Suprapubic skin (tissue), 4 donors: ENCODE results near the gene CPOX. TPM values are rescaled to one million over a fixed set of nuclear protein-coding genes. Genes with fewer than 3 reads are reported as not detected.

Experiments
- DNase-seq, 2 donors: peaks; one replicate each; pipeline ENCODE4 v3.0.0-alpha.2; 2019; ENCODE audit warnings: low spot score in 2 of 2
- H3K27ac ChIP-seq: fragments of 200-600 bp; sonication (generic); one replicate; pipeline ENCODE4 v1.5.1; 2019
- H3K27me3 ChIP-seq: fragments of 200-600 bp; sonication (generic); one replicate; pipeline ENCODE4 v1.5.1; 2019
- H3K36me3 ChIP-seq: fragments of 200-600 bp; sonication (generic); one replicate; pipeline ENCODE4 v1.5.1; 2019
- H3K4me1 ChIP-seq: fragments of 200-600 bp; sonication (generic); one replicate; pipeline ENCODE4 v1.5.1; 2019
- H3K4me3 ChIP-seq: fragments of 200-600 bp; sonication (generic); one replicate; pipeline ENCODE4 v1.5.1; 2019; ENCODE audit warnings: mild to moderate bottlenecking
- H3K9me3 ChIP-seq: fragments of 200-600 bp; sonication (generic); one replicate; pipeline ENCODE4 v1.5.1; 2019
- CTCF ChIP-seq, 2 donors: fragments of 200-600 bp in 1 of 2; fragments of 450-650 bp in 1 of 2; sonication (generic) in 1 of 2; IDR thresholded peaks; one replicate each; pipeline ENCODE4 v1.5.1; 2016 to 2019; ENCODE audit warnings: antibody characterized with exemption in 2 of 2, mild to moderate bottlenecking in 1 of 2, moderate library complexity in 1 of 2
- EP300 ChIP-seq: sonication (generic); formaldehyde crosslinking; IDR thresholded peaks from one replicate; pipeline ENCODE4 v1.6.1; 2017; ENCODE audit warnings: antibody characterized with exemption
- POLR2A ChIP-seq, 2 donors: fragments of 450-650 bp; IDR thresholded peaks; one replicate each; pipeline ENCODE4 v1.6.1; 2017; ENCODE audit warnings: antibody characterized with exemption in 2 of 2, mild to moderate bottlenecking in 2 of 2, moderate library complexity in 2 of 2
- POLR2AphosphoS5 ChIP-seq, 3 donors: sonication (generic); formaldehyde crosslinking; IDR thresholded peaks; one replicate each; pipeline ENCODE4 v1.6.1; 2017; ENCODE audit warnings: antibody characterized with exemption in 3 of 3
- WGBS: methylation state at CpG from one replicate; pipeline ENCODE4 v1.1.5; 2018; 5-methylcytosine and 5-hydroxymethylcytosine counted together
- total RNA-seq, 4 donors: library from RNA; depleted of rRNA; stranded (reverse); fragments of >200 nt; gene quantifications; one replicate each; pipeline ENCODE4 v1.1.0, GENCODE V29; 2016

The CPOX gene
- total RNA-seq, 4 donors from 2014 or later: 13.2 to 41.3 (median 21.7) TPM

- Histone ChIP-seq H3K27ac (no peak overlapping the region), H3K9me3 (no peaks in the 10 kb centered on the region), H3K4me1 (no peaks in the 10 kb centered on the region), H3K36me3 (no peaks in the 10 kb centered on the region), H3K27me3 (no peaks in the 10 kb centered on the region), H3K4me3 (no peak overlapping the region)
- TF ChIP-seq POLR2AphosphoS5 (IDR thresholded peaks at IDR 0.05) (no peak), EP300 (no peak), POLR2A (IDR thresholded peaks at IDR 0.05) (no peak), CTCF (IDR thresholded peaks at IDR 0.05) (no peak)
- DNase-seq: no peak
- WGBS: 95% methylated on average over 1 of the region's 1 CpG
These were observed 51.7 kb downstream of the CPOX start for GRCh38 chr3:98541695-98542094.

GRCh38 chr3:98540346-98540745 lies 53.1 kb downstream of the CPOX start:
- no peak overlapping the region for H3K4me3 ChIP-seq
- H3K4me1 ChIP-seq: no peaks in the 10 kb centered on the region
- DNase-seq: no peak
- 86% methylated on average over 3 of the region's 3 CpGs for WGBS
- H3K36me3 ChIP-seq: no peaks in the 10 kb centered on the region
- TF ChIP-seq CTCF (IDR thresholded peaks at IDR 0.05) (no peak), EP300 (no peak), POLR2A (IDR thresholded peaks at IDR 0.05) (no peak), POLR2AphosphoS5 (IDR thresholded peaks at IDR 0.05) (no peak)
- no peaks in the 10 kb centered on the region for H3K9me3 ChIP-seq
- no peaks in the 10 kb centered on the region for H3K27me3 ChIP-seq
- H3K27ac ChIP-seq: no peak overlapping the region

- no peaks in the 10 kb centered on the region for H3K36me3 ChIP-seq
- no peak overlapping the region for H3K27ac ChIP-seq
- H3K4me1 ChIP-seq: no peaks in the 10 kb centered on the region
- peaks cover 4% of the 10 kb centered on the region for H3K27me3 ChIP-seq
- H3K9me3 ChIP-seq: no peaks in the 10 kb centered on the region
- DNase-seq: no peak
- TF ChIP-seq POLR2AphosphoS5 (IDR thresholded peaks at IDR 0.05): no peak
- no peak for TF ChIP-seq CTCF (IDR thresholded peaks at IDR 0.05)
- no peak for TF ChIP-seq POLR2A (IDR thresholded peaks at IDR 0.05)
- TF ChIP-seq EP300: no peak
- no peak overlapping the region for H3K4me3 ChIP-seq
- 87% methylated on average over 6 of the region's 6 CpGs for WGBS
These were observed 56.9 kb downstream of the CPOX start for GRCh38 chr3:98536456-98537017.

GRCh38 chr3:98534734-98535133 lies 58.7 kb downstream of the CPOX start:
- TF ChIP-seq POLR2AphosphoS5 (IDR thresholded peaks at IDR 0.05): no peak
- H3K36me3 ChIP-seq: no peaks in the 10 kb centered on the region
- H3K4me1 ChIP-seq: no peaks in the 10 kb centered on the region
- no peak overlapping the region for H3K4me3 ChIP-seq
- H3K27ac ChIP-seq: no peak overlapping the region
- WGBS: 85% methylated on average over 1 of the region's 1 CpG
- no peak for DNase-seq
- H3K27me3 ChIP-seq: peaks cover 4% of the 10 kb centered on the region
- H3K9me3 ChIP-seq: no peaks in the 10 kb centered on the region

- no peaks in the 10 kb centered on the region for H3K36me3 ChIP-seq
- H3K4me3 ChIP-seq: no peak overlapping the region
- H3K9me3 ChIP-seq: no peaks in the 10 kb centered on the region
- 89% methylated on average over 2 of the region's 2 CpGs for WGBS
- peaks cover 4% of the 10 kb centered on the region for H3K27me3 ChIP-seq
- H3K27ac ChIP-seq: no peak overlapping the region
- TF ChIP-seq POLR2A (IDR thresholded peaks at IDR 0.05) (no peak), POLR2AphosphoS5 (IDR thresholded peaks at IDR 0.05) (no peak), EP300 (no peak), CTCF (IDR thresholded peaks at IDR 0.05) (no peak)
- no peaks in the 10 kb centered on the region for H3K4me1 ChIP-seq
- no peak for DNase-seq
These were observed 59.2 kb downstream of the CPOX start for GRCh38 chr3:98534168-98534567.
